BJ (cell line): ENCODE data around the gene TCP11L1. TPM values are rescaled to one million over a fixed set of nuclear protein-coding genes. Genes with fewer than 3 reads are reported as not detected.
"Not testable (repeated sequence)": the region's sequence is repeated elsewhere in the genome, so short reads cannot be mapped to it uniquely, and the experiment has no call there.

ENCODE experiments used
- CTCF ChIA-PET: fragments of 350-600 bp; formaldehyde crosslinking; extraction: SDS; loops from one replicate; lab custom pipeline; 2021; ENCODE audit warnings: antibody characterized with exemption, inconsistent platforms; lab: Yijun Ruan, JAX
- POLR2A ChIA-PET: fragments of 300-600 bp; sonication (Branson Sonifier 250); formaldehyde crosslinking; extraction: SDS; loops from one replicate; lab custom pipeline; 2021; ENCODE audit warnings: antibody characterized with exemption; lab: Charles Lee
- DNase-seq: peaks from one replicate; pipeline ENCODE4 v3.0.0-alpha.2; 2011; ENCODE audit warnings: low read depth
- H3K27me3 ChIP-seq: 2 replicates; pipeline ENCODE4 v1.6.0; 2011; ENCODE audit warnings: low read length; ENCODE audit not compliant: control insufficient read depth, insufficient read depth
- H3K36me3 ChIP-seq: 2 replicates; pipeline ENCODE4 v1.5.1; 2011; ENCODE audit warnings: low read length; ENCODE audit not compliant: control insufficient read depth, insufficient read depth
- H3K4me3 ChIP-seq: 2 replicates; pipeline ENCODE4 v1.5.1; 2011; ENCODE audit warnings: low read depth, mild to moderate bottlenecking, control low read depth, low read length
- polyA plus RNA-seq: library from polyadenylated mRNA; depleted of rRNA; stranded (reverse); fragments of >200 nt; gene quantifications from 2 replicates; pipeline ENCODE4 v1.2.3, GENCODE V29; 2011
- TF ChIP-seq, protein P1 (sequence below): IDR thresholded peaks from 2 replicates; pipeline ENCODE4 v1.5.1; 2011; ENCODE audit warnings: low read depth, mild to moderate bottlenecking, control low read depth, inconsistent platforms, low read length, moderate library complexity; ENCODE audit not compliant: insufficient read depth

Gene TCP11L1
- polyA plus RNA-seq, 1 experiment, result 20.2 TPM

DNA sequence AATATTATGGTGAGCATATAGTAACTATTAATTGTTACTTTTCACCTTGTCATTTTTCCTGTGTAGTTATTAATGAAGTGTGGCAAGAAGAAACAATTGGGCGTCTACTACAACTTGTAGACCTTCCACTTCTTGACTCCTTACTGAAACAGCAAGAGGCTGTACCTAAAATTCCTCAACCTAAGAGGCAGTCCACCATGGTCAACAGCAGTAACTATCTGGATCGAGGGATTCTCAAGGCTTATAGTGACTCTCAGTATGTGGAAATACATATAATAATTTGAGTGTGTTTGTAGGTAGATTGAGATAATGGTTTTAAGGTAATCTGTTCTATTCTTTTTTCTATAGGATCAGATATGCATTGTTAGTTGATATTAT lies 10.8 kb upstream of the TCP11L1 start:
- Histone ChIP-seq H3K27me3 (no peaks in the 10 kb centered on the region), H3K36me3 (no peaks in the 10 kb centered on the region), H3K4me3 (no peak overlapping the region)
- ChIA-PET CTCF (interaction anchor here (0.6 to 2.4 kb wide), 4 partner anchors 12 to 195 kb away, joined by 3 to 9 read pairs (median 4); partner anchors contain the start of gene DEPDC7), POLR2A (no interaction called here)
- DNase-seq, result no peak
- TF ChIP-seq, protein P1, sequence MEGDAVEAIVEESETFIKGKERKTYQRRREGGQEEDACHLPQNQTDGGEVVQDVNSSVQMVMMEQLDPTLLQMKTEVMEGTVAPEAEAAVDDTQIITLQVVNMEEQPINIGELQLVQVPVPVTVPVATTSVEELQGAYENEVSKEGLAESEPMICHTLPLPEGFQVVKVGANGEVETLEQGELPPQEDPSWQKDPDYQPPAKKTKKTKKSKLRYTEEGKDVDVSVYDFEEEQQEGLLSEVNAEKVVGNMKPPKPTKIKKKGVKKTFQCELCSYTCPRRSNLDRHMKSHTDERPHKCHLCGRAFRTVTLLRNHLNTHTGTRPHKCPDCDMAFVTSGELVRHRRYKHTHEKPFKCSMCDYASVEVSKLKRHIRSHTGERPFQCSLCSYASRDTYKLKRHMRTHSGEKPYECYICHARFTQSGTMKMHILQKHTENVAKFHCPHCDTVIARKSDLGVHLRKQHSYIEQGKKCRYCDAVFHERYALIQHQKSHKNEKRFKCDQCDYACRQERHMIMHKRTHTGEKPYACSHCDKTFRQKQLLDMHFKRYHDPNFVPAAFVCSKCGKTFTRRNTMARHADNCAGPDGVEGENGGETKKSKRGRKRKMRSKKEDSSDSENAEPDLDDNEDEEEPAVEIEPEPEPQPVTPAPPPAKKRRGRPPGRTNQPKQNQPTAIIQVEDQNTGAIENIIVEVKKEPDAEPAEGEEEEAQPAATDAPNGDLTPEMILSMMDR, result no peak

DNA sequence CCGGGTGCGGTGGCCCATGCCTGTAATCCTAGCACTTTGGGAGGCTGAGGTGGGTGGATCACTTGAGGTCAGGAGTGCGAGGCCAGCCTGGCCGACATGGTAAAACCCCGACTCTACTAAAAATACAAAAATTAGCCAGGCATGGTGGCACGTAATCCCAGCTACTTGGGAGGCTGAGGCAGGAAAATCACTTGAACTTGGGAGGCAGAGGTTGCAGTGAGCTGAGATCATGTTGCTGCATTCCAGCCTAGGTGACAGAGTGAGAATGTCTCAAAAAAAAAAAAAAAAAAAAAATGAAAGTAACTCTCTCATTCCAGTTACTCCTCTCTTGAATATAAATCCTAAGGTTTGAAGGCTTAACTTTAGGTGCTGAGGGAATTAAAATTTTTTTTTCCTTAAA lies 10.2 kb upstream of the TCP11L1 start:
- POLR2A ChIA-PET, result interaction anchor here (0.6 kb wide), 1 partner anchor 11 kb away, joined by 13 read pairs; no protein-coding TSS in a partner anchor
- H3K27me3 ChIP-seq, DNase-seq, H3K4me3 ChIP-seq, H3K36me3 ChIP-seq: not testable (repeated sequence)
- CTCF ChIA-PET, result interaction anchor here (0.6 to 2.4 kb wide), 4 partner anchors 11 to 196 kb away, joined by 3 to 9 read pairs (median 4); partner anchors contain the start of gene DEPDC7

GRCh38 chr11:33033493-33033892 lies 5.9 kb upstream of the TCP11L1 start:
- DNase-seq, result no peak
- H3K27me3 ChIP-seq, result no peaks in the 10 kb centered on the region
- POLR2A ChIA-PET, result no interaction called here
- TF ChIP-seq, protein P1, result no peak
- no peaks in the 10 kb centered on the region for H3K36me3 ChIP-seq
- CTCF ChIA-PET, result no interaction called here
- no peak overlapping the region for H3K4me3 ChIP-seq

DNA sequence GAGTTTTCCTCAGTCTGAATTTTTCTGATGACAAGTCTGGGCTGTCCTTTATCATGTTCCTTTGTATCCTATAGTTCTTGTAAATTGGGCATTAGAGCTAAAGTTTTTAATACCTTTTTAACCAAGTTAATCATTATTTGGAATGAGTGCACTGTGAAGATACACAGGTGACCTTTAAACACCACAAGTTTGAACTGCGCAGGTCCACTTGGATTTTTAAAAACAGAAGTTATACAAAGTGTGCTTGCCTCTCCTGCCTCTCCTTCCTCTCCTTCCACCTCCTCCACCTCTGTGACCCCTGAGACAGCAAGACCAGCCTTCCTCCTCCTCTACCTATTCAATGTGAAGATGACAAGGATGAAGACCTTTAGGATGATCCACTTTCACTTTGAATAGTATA lies 4.4 kb upstream of the TCP11L1 start:
- no peaks in the 10 kb centered on the region for H3K36me3 ChIP-seq
- ChIA-PET CTCF (no interaction called here), POLR2A (no interaction called here)
- TF ChIP-seq, protein P1, result no peak
- H3K4me3 ChIP-seq, result no peak overlapping the region
- no peaks in the 10 kb centered on the region for H3K27me3 ChIP-seq
- no peak for DNase-seq

GRCh38 chr11:33040033-33040861 lies 875 bp downstream of the TCP11L1 start:
- TF ChIP-seq, protein P1, result no peak
- H3K36me3 ChIP-seq, result no peaks in the 10 kb centered on the region
- POLR2A ChIA-PET, result interaction anchor here (0.6 to 1.2 kb wide), 4 partner anchors 15 to 32 kb away, joined by 3 to 5 read pairs (median 3); partner anchors contain the start of gene DEPDC7
- DNase-seq, result no peak
- peak overlapping the region; percentile 92 for H3K4me3 ChIP-seq
- CTCF ChIA-PET, result interaction anchor here (0.8 to 1.1 kb wide), 3 partner anchors 11 to 26 kb away, joined by 3 to 4 read pairs (median 4); no protein-coding TSS in a partner anchor
- no peaks in the 10 kb centered on the region for H3K27me3 ChIP-seq
